ENCODE data around the gene PARD3B. TPM values are rescaled to one million over a fixed set of nuclear protein-coding genes. Genes with fewer than 3 reads are reported as not detected.

PARD3B gene
- total RNA-seq, 1 experiment from 2014 or later = 6.4 TPM

GRCh38 chr2:204571041-204571440, 25.8 kb downstream of the PARD3B start:
- Histone ChIP-seq H3K27ac (ENCODE audit: insufficient read length, low read depth, low read length) (no peak overlapping the region), H4K8ac (replicated peaks; ENCODE audit: insufficient read length, low read depth, low read length) (no peak overlapping the region), H3K18ac (ENCODE audit: insufficient read length, low read depth, low read length) (no peak overlapping the region), H2BK20ac (ENCODE audit: low read depth, low read length, poor library complexity, severe bottlenecking) (no peak overlapping the region), H3K4me1 (ENCODE audit: insufficient read depth, low read length) (no peaks in the 10 kb centered on the region), H3K4ac (ENCODE audit: low read depth, low read length) (no peak overlapping the region), H4K5ac (ENCODE audit: insufficient read length, low read depth, low read length) (no peak overlapping the region), H3K79me2 (ENCODE audit: insufficient read depth, low read length) (no peaks in the 10 kb centered on the region), H3K23me2 (ENCODE audit: insufficient read length, low read depth, low read length, poor library complexity, severe bottlenecking) (no peaks in the 10 kb centered on the region), H3K27me3 (ENCODE audit: insufficient read depth, low read length) (no peaks in the 10 kb centered on the region), H2BK15ac (ENCODE audit: low read depth, low read length) (no peak overlapping the region), H4K20me1 (ENCODE audit: control insufficient read depth, insufficient read depth, insufficient read length) (no peaks in the 10 kb centered on the region), H3T11ph (ENCODE audit: low read length) (no peak overlapping the region), H3K9ac (ENCODE audit: extremely low read depth, insufficient read length, low read length) (no peak overlapping the region), H2BK12ac (ENCODE audit: insufficient read length, low read depth, low read length) (no peak overlapping the region), H3K14ac (ENCODE audit: insufficient read depth, low read length) (no peak overlapping the region), H4K91ac (ENCODE audit: insufficient read length, low read depth, low read length) (no peak overlapping the region), H3K9me3 (ENCODE audit: control insufficient read depth, low read depth, low read length) (no peaks in the 10 kb centered on the region), H3K56ac (ENCODE audit: insufficient read length, low read depth, low read length) (no peak overlapping the region), H2AFZ (ENCODE audit: low read length) (no peak overlapping the region), H2BK120ac (ENCODE audit: low read depth, low read length, poor library complexity, severe bottlenecking) (no peak overlapping the region), H3K23ac (ENCODE audit: insufficient read length, low read depth, low read length) (no peak overlapping the region), H2BK5ac (ENCODE audit: insufficient read length, low read length) (no peak overlapping the region), H2AK5ac (ENCODE audit: insufficient read length, low read length) (no peak overlapping the region), H3K4me2 (ENCODE audit: insufficient read depth, insufficient read length, low read length) (no peak overlapping the region), H3K79me1 (ENCODE audit: insufficient read depth, low read depth, low read length, poor library complexity, severe bottlenecking) (no peaks in the 10 kb centered on the region)
- Mint-ChIP-seq H3K9me3 (no peaks in the 10 kb centered on the region), H3K4me1 (peaks cover 5% of the 10 kb centered on the region in 2 experiments; a peak in 3 of 4 replicates), H3K4me3 (no peak overlapping the region), H3K27ac (no peak overlapping the region), H3K27me3 (ENCODE audit: low read depth) (no peaks in the 10 kb centered on the region; the same call in 1 of the 2 replicates), H3K36me3 (ENCODE audit: insufficient read depth in 1 of 3, low read depth in 3 of 3) (no peaks in the 10 kb centered on the region)
- no peak for TF ChIP-seq CTCF (conservative IDR thresholded peaks at IDR 0.05)
- no peak for DNase-seq
- WGBS (ENCODE audit: extremely low coverage, insufficient read length, low lambda C conversion rate) = no CpG with 5 or more reads among the region's 2 CpGs

All from H9 (cell line).